H9 (cell line): ENCODE results near the gene KANK2. TPM values are rescaled to one million over a fixed set of nuclear protein-coding genes. Genes with fewer than 3 reads are reported as not detected.

ENCODE experiments used
- DNase-seq: peaks from one replicate; pipeline ENCODE4 v3.0.0-alpha.2; 2017
- H2AFZ ChIP-seq: one replicate; pipeline ENCODE4 v1.6.1; 2013; ENCODE audit warnings: mild to moderate bottlenecking, low read length, control low read depth, moderate library complexity
- H2AK5ac ChIP-seq: 2 replicates; pipeline ENCODE4 v1.6.1; 2013; ENCODE audit warnings: low read length, control low read depth, mixed read lengths; ENCODE audit not compliant: insufficient read length
- H2BK120ac ChIP-seq: one replicate; pipeline ENCODE4 v1.6.1; 2013; ENCODE audit warnings: low read depth, mild to moderate bottlenecking, low read length, control low read depth, inconsistent platforms; ENCODE audit not compliant: poor library complexity, severe bottlenecking
- H2BK12ac ChIP-seq: 2 replicates; pipeline ENCODE4 v1.6.1; 2013; ENCODE audit warnings: low read length, control low read depth, mixed read lengths, low read depth; ENCODE audit not compliant: insufficient read length
- H2BK15ac ChIP-seq: 2 replicates; pipeline ENCODE4 v1.6.1; 2013; ENCODE audit warnings: low read depth, low read length, control low read depth
- H2BK20ac ChIP-seq: one replicate; pipeline ENCODE4 v1.6.1; 2013; ENCODE audit warnings: low read depth, mild to moderate bottlenecking, low read length, control low read depth, inconsistent platforms; ENCODE audit not compliant: poor library complexity, severe bottlenecking
- H2BK5ac ChIP-seq: 2 replicates; pipeline ENCODE4 v1.6.1; 2013; ENCODE audit warnings: low read length, control low read depth, mixed read lengths; ENCODE audit not compliant: insufficient read length
- H3K14ac ChIP-seq: 2 replicates; pipeline ENCODE4 v1.6.1; 2013; ENCODE audit warnings: low read length, control low read depth; ENCODE audit not compliant: insufficient read depth
- H3K18ac ChIP-seq: 2 replicates; pipeline ENCODE4 v1.6.1; 2013; ENCODE audit warnings: low read depth, mild to moderate bottlenecking, mixed read lengths, low read length, control low read depth; ENCODE audit not compliant: insufficient read length
- H3K23ac ChIP-seq: 2 replicates; pipeline ENCODE4 v1.6.1; 2013; ENCODE audit warnings: low read length, control low read depth, mixed read lengths, low read depth; ENCODE audit not compliant: insufficient read length
- H3K23me2 ChIP-seq: 2 replicates; pipeline ENCODE4 v1.6.1; 2013; ENCODE audit warnings: low read depth, mild to moderate bottlenecking, mixed read lengths, low read length, control low read depth; ENCODE audit not compliant: insufficient read length, poor library complexity, severe bottlenecking
- H3K27ac ChIP-seq: 2 replicates; pipeline ENCODE4 v1.5.1; 2013; ENCODE audit warnings: low read length, control low read depth, mixed read lengths, low read depth; ENCODE audit not compliant: insufficient read length
- H3K27me3 ChIP-seq: 2 replicates; pipeline ENCODE4 v1.6.1; 2013; ENCODE audit warnings: low read length, control low read depth, inconsistent platforms; ENCODE audit not compliant: insufficient read depth
- H3K4ac ChIP-seq: 2 replicates; pipeline ENCODE4 v1.6.1; 2013; ENCODE audit warnings: low read depth, mild to moderate bottlenecking, control low read depth, inconsistent platforms, low read length, moderate library complexity
- H3K4me1 ChIP-seq: 2 replicates; pipeline ENCODE4 v1.6.1; 2013; ENCODE audit warnings: low read length, control low read depth, inconsistent platforms; ENCODE audit not compliant: insufficient read depth
- H3K4me2 ChIP-seq: 2 replicates; pipeline ENCODE4 v1.6.1; 2013; ENCODE audit warnings: low read length, control low read depth, mixed read lengths; ENCODE audit not compliant: insufficient read length, insufficient read depth
- H3K56ac ChIP-seq: 2 replicates; pipeline ENCODE4 v1.6.1; 2013; ENCODE audit warnings: low read depth, mild to moderate bottlenecking, mixed read lengths, low read length, control low read depth; ENCODE audit not compliant: insufficient read length
- H3K79me1 ChIP-seq: 2 replicates; pipeline ENCODE4 v1.6.1; 2013; ENCODE audit warnings: low read depth, mild to moderate bottlenecking, moderate library complexity, low read length, control low read depth, inconsistent platforms; ENCODE audit not compliant: insufficient read depth, poor library complexity, severe bottlenecking
- H3K79me2 ChIP-seq: 2 replicates; pipeline ENCODE4 v1.6.1; 2013; ENCODE audit warnings: low read length, control low read depth, inconsistent platforms; ENCODE audit not compliant: insufficient read depth
- H3K9ac ChIP-seq: 2 replicates; pipeline ENCODE4 v1.6.1; 2013; ENCODE audit warnings: low read length, control low read depth, mixed read lengths; ENCODE audit not compliant: insufficient read length; ENCODE audit errors: extremely low read depth
- H3K9me3 ChIP-seq: one replicate; pipeline ENCODE4 v1.6.1; 2013; ENCODE audit warnings: low read depth, low read length, inconsistent platforms; ENCODE audit not compliant: control insufficient read depth
- H3T11ph ChIP-seq: one replicate; pipeline ENCODE4 v1.6.1; 2013; ENCODE audit warnings: mild to moderate bottlenecking, low read length, control low read depth, inconsistent platforms
- H4K20me1 ChIP-seq: one replicate; pipeline ENCODE4 v1.6.1; 2013; ENCODE audit not compliant: control insufficient read depth, insufficient read length, insufficient read depth
- H4K5ac ChIP-seq: 2 replicates; pipeline ENCODE4 v1.6.1; 2013; ENCODE audit warnings: low read depth, mild to moderate bottlenecking, mixed read lengths, low read length, control low read depth; ENCODE audit not compliant: insufficient read length
- H4K8ac ChIP-seq: replicated peaks from 2 replicates; pipeline ENCODE4 v1.6.1; 2013; ENCODE audit warnings: low read length, control low read depth, mixed read lengths, low read depth; ENCODE audit not compliant: insufficient read length
- H4K91ac ChIP-seq: 2 replicates; pipeline ENCODE4 v1.6.1; 2013; ENCODE audit warnings: low read depth, mild to moderate bottlenecking, moderate library complexity, mixed read lengths, low read length, control low read depth; ENCODE audit not compliant: insufficient read length
- H3K27ac Mint-ChIP-seq, 3 experiments: 2 replicates in 2 of 3; 3 replicates in 1 of 3; pipeline ENCODE4 v1.8.0; 2020 to 2021; ENCODE audit warnings: mixed read lengths in 3 of 3, mild to moderate bottlenecking in 1 of 3, moderate library complexity in 1 of 3
- H3K27me3 Mint-ChIP-seq: 2 replicates; pipeline ENCODE4 v1.8.0; 2021; ENCODE audit warnings: low read depth, mild to moderate bottlenecking, moderate library complexity, mixed read lengths
- H3K36me3 Mint-ChIP-seq, 3 experiments: 2 replicates in 2 of 3; 3 replicates in 1 of 3; pipeline ENCODE4 v1.8.0; 2020 to 2021; ENCODE audit warnings: low read depth in 3 of 3, mixed read lengths in 3 of 3; ENCODE audit not compliant: insufficient read depth in 1 of 3
- H3K4me1 Mint-ChIP-seq, 2 experiments: 2 replicates each; pipeline ENCODE4 v1.8.0; 2020; ENCODE audit warnings: mixed read lengths in 2 of 2
- H3K4me3 Mint-ChIP-seq, 2 experiments: 2 replicates in 1 of 2; 3 replicates in 1 of 2; pipeline ENCODE4 v1.8.0; 2020 to 2021; ENCODE audit warnings: mild to moderate bottlenecking in 2 of 2, mixed read lengths in 2 of 2, moderate library complexity in 1 of 2
- H3K9me3 Mint-ChIP-seq, 2 experiments: 2 replicates in 1 of 2; 3 replicates in 1 of 2; pipeline ENCODE4 v1.8.0; 2020; ENCODE audit warnings: mild to moderate bottlenecking in 2 of 2, mixed read lengths in 2 of 2, moderate library complexity in 1 of 2
- WGBS: extraction: QIAGEN DNeasy Blood & Tissue Kit; methylation state at CpG from one replicate; pipeline ENCODE4 v1.1.7; 2013; ENCODE audit warnings: missing lambda C conversion rate, low lambda C conversion rate, mixed read lengths; ENCODE audit not compliant: insufficient read length; ENCODE audit errors: extremely low coverage; 5-methylcytosine and 5-hydroxymethylcytosine counted together
- total RNA-seq: library from RNA; stranded (reverse); gene quantifications from 2 replicates; pipeline ENCODE4 v1.2.1, GENCODE V29; 2021
- TF ChIP-seq, protein P1 (sequence below): fragments of 200-600 bp; sonication (generic); conservative IDR thresholded peaks from 3 replicates; pipeline ENCODE4 v1.8.0; 2021; ENCODE audit warnings: antibody characterized with exemption, mild to moderate bottlenecking

KANK2 gene
- total RNA-seq, 1 experiment from 2014 or later: 42.0 TPM

DNA sequence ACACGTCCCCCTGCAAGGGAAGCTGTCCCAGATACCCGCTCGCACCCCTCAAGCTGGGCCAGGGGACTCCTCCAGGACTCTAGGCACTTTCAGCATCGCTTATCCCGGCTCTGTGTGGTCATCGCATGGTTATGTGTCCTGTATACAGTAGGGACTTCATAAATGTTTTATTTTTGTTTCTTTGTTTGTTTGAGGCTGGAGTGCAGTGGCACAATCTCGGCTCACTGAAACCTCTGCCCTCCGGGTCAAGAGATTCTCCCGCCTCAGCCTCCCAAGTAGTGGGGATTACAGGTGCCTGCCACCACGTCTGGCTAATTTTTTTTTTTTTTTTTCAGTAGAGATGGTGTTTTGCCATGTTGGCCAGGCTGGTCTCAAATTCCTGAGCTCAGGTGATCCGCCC, 49.6 kb upstream of the KANK2 start:
- Histone ChIP-seq H3K9ac (no peak overlapping the region), H4K5ac (no peak overlapping the region), H3K23ac (no peak overlapping the region), H4K8ac (no peak overlapping the region), H3K27me3 (no peaks in the 10 kb centered on the region), H3K79me1 (no peaks in the 10 kb centered on the region), H2BK15ac (no peak overlapping the region), H4K91ac (no peak overlapping the region), H2AFZ (no peak overlapping the region), H2BK120ac (no peak overlapping the region), H3T11ph (no peak overlapping the region), H2BK5ac (no peak overlapping the region), H3K4ac (no peak overlapping the region), H3K9me3 (no peaks in the 10 kb centered on the region), H2AK5ac (no peak overlapping the region), H2BK20ac (no peak overlapping the region), H2BK12ac (no peak overlapping the region), H3K18ac (no peak overlapping the region), H3K27ac (no peak overlapping the region), H4K20me1 (peaks cover 2% of the 10 kb centered on the region), H3K23me2 (no peaks in the 10 kb centered on the region), H3K4me1 (no peaks in the 10 kb centered on the region), H3K79me2 (no peaks in the 10 kb centered on the region), H3K14ac (no peak overlapping the region), H3K56ac (no peak overlapping the region), H3K4me2 (no peak overlapping the region)
- H3K4me3 Mint-ChIP-seq: no peak overlapping the region
- H3K27me3 Mint-ChIP-seq: peaks cover 3% of the 10 kb centered on the region; the same call in 1 of the 2 replicates
- TF ChIP-seq, protein P1, sequence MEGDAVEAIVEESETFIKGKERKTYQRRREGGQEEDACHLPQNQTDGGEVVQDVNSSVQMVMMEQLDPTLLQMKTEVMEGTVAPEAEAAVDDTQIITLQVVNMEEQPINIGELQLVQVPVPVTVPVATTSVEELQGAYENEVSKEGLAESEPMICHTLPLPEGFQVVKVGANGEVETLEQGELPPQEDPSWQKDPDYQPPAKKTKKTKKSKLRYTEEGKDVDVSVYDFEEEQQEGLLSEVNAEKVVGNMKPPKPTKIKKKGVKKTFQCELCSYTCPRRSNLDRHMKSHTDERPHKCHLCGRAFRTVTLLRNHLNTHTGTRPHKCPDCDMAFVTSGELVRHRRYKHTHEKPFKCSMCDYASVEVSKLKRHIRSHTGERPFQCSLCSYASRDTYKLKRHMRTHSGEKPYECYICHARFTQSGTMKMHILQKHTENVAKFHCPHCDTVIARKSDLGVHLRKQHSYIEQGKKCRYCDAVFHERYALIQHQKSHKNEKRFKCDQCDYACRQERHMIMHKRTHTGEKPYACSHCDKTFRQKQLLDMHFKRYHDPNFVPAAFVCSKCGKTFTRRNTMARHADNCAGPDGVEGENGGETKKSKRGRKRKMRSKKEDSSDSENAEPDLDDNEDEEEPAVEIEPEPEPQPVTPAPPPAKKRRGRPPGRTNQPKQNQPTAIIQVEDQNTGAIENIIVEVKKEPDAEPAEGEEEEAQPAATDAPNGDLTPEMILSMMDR: no peak
- WGBS: no CpG with 5 or more reads among the region's 11 CpGs
- H3K9me3 Mint-ChIP-seq: no peaks in the 10 kb centered on the region
- DNase-seq: no peak
- H3K27ac Mint-ChIP-seq: no peak overlapping the region
- peaks cover 14 to 47% (median 42%) of the 10 kb centered on the region in 3 experiments for H3K36me3 Mint-ChIP-seq
- H3K4me1 Mint-ChIP-seq: peaks cover 0 to 6% of the 10 kb centered on the region in 2 experiments; a peak in 3 of 4 replicates
